Mucosa of rectum (tissue), 2 donors: ENCODE measurements around the gene KIAA1191.

Experiments used
- H3K27ac ChIP-seq, 2 donors: one replicate each; pipeline ENCODE4 v1.7.0; 2013; ENCODE audit warnings: inconsistent platforms in 2 of 2, low read depth in 2 of 2, low read length in 2 of 2
- H3K27me3 ChIP-seq, 2 donors: one replicate each; pipeline ENCODE4 v1.7.0; 2013; ENCODE audit warnings: low read length in 2 of 2; ENCODE audit not compliant: control insufficient read depth in 2 of 2, insufficient read depth in 2 of 2
- H3K36me3 ChIP-seq, 2 donors: one replicate each; pipeline ENCODE4 v1.7.0; 2013; ENCODE audit warnings: low read length in 2 of 2; ENCODE audit not compliant: control insufficient read depth in 2 of 2, insufficient read depth in 2 of 2
- H3K4me1 ChIP-seq, 2 donors: one replicate each; pipeline ENCODE4 v1.7.0; 2013; ENCODE audit warnings: low read length in 2 of 2, mild to moderate bottlenecking in 1 of 2; ENCODE audit not compliant: control insufficient read depth in 2 of 2, insufficient read depth in 2 of 2
- H3K4me3 ChIP-seq, 2 donors: one replicate each; pipeline ENCODE4 v1.7.0; 2013; ENCODE audit warnings: low read length in 2 of 2
- H3K9ac ChIP-seq, 2 donors: one replicate each; pipeline ENCODE4 v1.7.0; 2013; ENCODE audit warnings: low read length in 2 of 2, low read depth in 1 of 2, mild to moderate bottlenecking in 1 of 2
- H3K9me3 ChIP-seq, 2 donors: one replicate each; pipeline ENCODE4 v1.7.0; 2013; ENCODE audit warnings: low read length in 2 of 2; ENCODE audit not compliant: control insufficient read depth in 2 of 2
- donor health status: healthy.
- donor health status: Normal muscosa, but diverticular disease.

Gene KIAA1191

GRCh38 chr5:176389135-176390123 lies 27.9 kb upstream of the KIAA1191 start:
- Histone ChIP-seq H3K9ac (peak overlapping the region; percentile 95), H3K4me1 (peaks cover 14 to 22% of the 10 kb centered on the region in 2 donors), H3K9me3 (no peaks in the 10 kb centered on the region), H3K27ac (peak overlapping the region; percentile 97 to 99), H3K4me3 (peak overlapping the region; percentile 85 to 99), H3K27me3 (no peaks in the 10 kb centered on the region), H3K36me3 (peaks cover 36 to 39% of the 10 kb centered on the region in 2 donors)

GRCh38 chr5:176388444-176389134 lies 27.0 kb upstream of the KIAA1191 start, which contains the start of the genes HIGD2A and NOP16:
Gene HIGD2A (plus strand): TSS chr5:176388751. CDS start chr5:176388820, 69 bp downstream.
Gene NOP16 (minus strand): TSS chr5:176388598. CDS start chr5:176388539, 59 bp downstream.
- peak within 1 kb of the TSS; percentile 97 to 99 for H3K27ac ChIP-seq
- peak within 1 kb of the TSS; percentile 85 to 99 for H3K4me3 ChIP-seq
- peaks cover 14 to 22% of the 10 kb centered on the region in 2 donors for H3K4me1 ChIP-seq
- no peaks in the 10 kb centered on the region for H3K9me3 ChIP-seq
- H3K9ac ChIP-seq = peak within 1 kb of the TSS; percentile 95
- peaks cover 37 to 41% of the 10 kb centered on the region in 2 donors for H3K36me3 ChIP-seq
- no peaks in the 10 kb centered on the region for H3K27me3 ChIP-seq

GRCh38 chr5:176388003-176388443 lies 26.5 kb upstream of the KIAA1191 start:
- peaks cover 14 to 22% of the 10 kb centered on the region in 2 donors for H3K4me1 ChIP-seq
- H3K4me3 ChIP-seq = peak overlapping the region; percentile 85 to 99
- H3K27me3 ChIP-seq = no peaks in the 10 kb centered on the region
- H3K27ac ChIP-seq = peak overlapping the region; percentile 0 to 97
- peaks cover 37 to 43% of the 10 kb centered on the region in 2 donors for H3K36me3 ChIP-seq
- peak overlapping the region; percentile 91 to 95 for H3K9ac ChIP-seq
- H3K9me3 ChIP-seq = no peaks in the 10 kb centered on the region

- peak overlapping the region; percentile 85 to 99 for H3K4me3 ChIP-seq
- peaks cover 38 to 42% of the 10 kb centered on the region in 2 donors for H3K36me3 ChIP-seq
- H3K27ac ChIP-seq = no peak overlapping the region
- peak overlapping the region; percentile 91 to 95 for H3K9ac ChIP-seq
- H3K9me3 ChIP-seq = no peaks in the 10 kb centered on the region
- H3K27me3 ChIP-seq = no peaks in the 10 kb centered on the region
- peaks cover 14 to 22% of the 10 kb centered on the region in 2 donors for H3K4me1 ChIP-seq
Observed at GRCh38 chr5:176387384-176387925, 25.9 kb upstream of the KIAA1191 start.

GRCh38 chr5:176386491-176386890 lies 24.9 kb upstream of the KIAA1191 start:
- H3K9me3 ChIP-seq = no peaks in the 10 kb centered on the region
- no peak overlapping the region for H3K9ac ChIP-seq
- H3K36me3 ChIP-seq = peaks cover 33 to 37% of the 10 kb centered on the region in 2 donors
- H3K27ac ChIP-seq = no peak overlapping the region
- no peak overlapping the region for H3K4me3 ChIP-seq
- H3K4me1 ChIP-seq = peaks cover 14 to 22% of the 10 kb centered on the region in 2 donors
- no peaks in the 10 kb centered on the region for H3K27me3 ChIP-seq

- Histone ChIP-seq H3K4me3 (no peak overlapping the region), H3K9ac (no peak overlapping the region), H3K36me3 (peaks cover 25 to 33% of the 10 kb centered on the region in 2 donors), H3K27me3 (no peaks in the 10 kb centered on the region), H3K27ac (no peak overlapping the region), H3K4me1 (peaks cover 14 to 22% of the 10 kb centered on the region in 2 donors), H3K9me3 (no peaks in the 10 kb centered on the region)
Observed at GRCh38 chr5:176384991-176385390, 23.4 kb upstream of the KIAA1191 start.

- no peaks in the 10 kb centered on the region for H3K27me3 ChIP-seq
- peaks cover 25 to 33% of the 10 kb centered on the region in 2 donors for H3K36me3 ChIP-seq
- no peak overlapping the region for H3K9ac ChIP-seq
- peaks cover 10 to 19% of the 10 kb centered on the region in 2 donors for H3K4me1 ChIP-seq
- H3K4me3 ChIP-seq = no peak overlapping the region
- no peak overlapping the region for H3K27ac ChIP-seq
- H3K9me3 ChIP-seq = no peaks in the 10 kb centered on the region
Observed at GRCh38 chr5:176384366-176384930, 22.9 kb upstream of the KIAA1191 start.

GRCh38 chr5:176383961-176384360 lies 22.4 kb upstream of the KIAA1191 start:
- Histone ChIP-seq H3K9me3 (no peaks in the 10 kb centered on the region), H3K4me1 (peaks cover 10 to 16% of the 10 kb centered on the region in 2 donors), H3K27ac (no peak overlapping the region), H3K9ac (no peak overlapping the region), H3K4me3 (no peak overlapping the region), H3K27me3 (no peaks in the 10 kb centered on the region), H3K36me3 (peaks cover 25 to 33% of the 10 kb centered on the region in 2 donors)

- Histone ChIP-seq H3K9me3 (no peaks in the 10 kb centered on the region), H3K27me3 (no peaks in the 10 kb centered on the region), H3K4me3 (no peak overlapping the region), H3K36me3 (peaks cover 25 to 33% of the 10 kb centered on the region in 2 donors), H3K4me1 (peaks cover 10 to 16% of the 10 kb centered on the region in 2 donors), H3K27ac (no peak overlapping the region), H3K9ac (no peak overlapping the region)
Observed at GRCh38 chr5:176383248-176383905, 21.8 kb upstream of the KIAA1191 start.
